ENCODE results near the gene GRM7.
"Not testable (repeated sequence)": the region's sequence is repeated elsewhere in the genome, so short reads cannot be mapped to it uniquely, and the experiment has no call there.

The GRM7 gene

GRCh38 chr3:6860954-6861624 is at the start of gene GRM7:
GRM7 (plus strand) TSS chr3:6861115.
- DNase-seq (ENCODE audit: low read depth in 2 of 2), result no peak

- DNase-seq (ENCODE audit: low read depth in 2 of 2), result no peak
Observed at GRCh38 chr3:6821411-6821810, 39.5 kb upstream of the GRM7 start.

- DNase-seq (ENCODE audit: low read depth in 2 of 2), result no peak
Observed at GRCh38 chr3:6825524-6825923, 35.4 kb upstream of the GRM7 start.

- DNase-seq (ENCODE audit: low read depth in 2 of 2), result no peak
Observed at GRCh38 chr3:6827453-6827852, 33.5 kb upstream of the GRM7 start.

DNA sequence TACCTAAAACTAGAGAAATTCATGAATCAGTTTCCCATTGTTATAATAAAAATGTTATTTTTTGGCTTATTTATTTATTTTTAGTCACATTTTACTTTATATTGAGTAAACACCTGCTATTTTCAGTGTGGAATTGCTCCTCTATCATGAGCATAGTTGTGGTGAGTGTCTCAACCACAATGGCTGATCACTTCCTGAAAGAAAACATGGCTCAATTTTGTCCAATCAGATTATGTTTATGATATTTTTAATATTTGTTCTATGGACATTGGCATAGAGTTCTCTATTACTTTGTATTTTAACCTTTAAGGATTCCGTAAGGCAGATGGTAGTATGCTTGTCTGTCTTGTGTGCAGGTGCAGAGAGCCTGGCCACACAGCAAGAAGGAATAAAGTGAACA is 16.2 kb upstream of the GRM7 start:
- no peak for DNase-seq (ENCODE audit: low read depth in 2 of 2)

GRCh38 chr3:6854184-6854583 is 6.7 kb upstream of the GRM7 start:
- no peak for DNase-seq (ENCODE audit: low read depth in 2 of 2)

DNA sequence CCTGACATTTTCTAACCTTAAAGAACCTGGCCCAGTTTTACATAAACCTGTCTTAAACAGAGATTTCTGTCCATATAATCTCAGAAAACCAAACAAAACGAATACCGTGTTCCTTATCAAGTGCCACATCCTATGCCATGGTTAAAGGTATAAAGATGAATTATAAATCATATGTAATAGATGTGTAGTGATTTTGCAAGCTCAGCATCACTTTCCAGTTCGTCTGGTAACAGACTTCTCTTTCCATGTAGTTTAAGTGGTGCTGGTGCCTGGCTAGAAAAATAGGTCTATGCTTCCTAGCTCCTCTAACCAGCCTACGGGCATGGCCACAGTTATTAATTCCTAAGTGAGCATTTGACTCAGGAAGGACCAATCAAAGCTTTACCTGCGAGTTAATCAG is 3.4 kb upstream of the GRM7 start:
- DNase-seq (ENCODE audit: low read depth in 2 of 2), result no peak

DNA sequence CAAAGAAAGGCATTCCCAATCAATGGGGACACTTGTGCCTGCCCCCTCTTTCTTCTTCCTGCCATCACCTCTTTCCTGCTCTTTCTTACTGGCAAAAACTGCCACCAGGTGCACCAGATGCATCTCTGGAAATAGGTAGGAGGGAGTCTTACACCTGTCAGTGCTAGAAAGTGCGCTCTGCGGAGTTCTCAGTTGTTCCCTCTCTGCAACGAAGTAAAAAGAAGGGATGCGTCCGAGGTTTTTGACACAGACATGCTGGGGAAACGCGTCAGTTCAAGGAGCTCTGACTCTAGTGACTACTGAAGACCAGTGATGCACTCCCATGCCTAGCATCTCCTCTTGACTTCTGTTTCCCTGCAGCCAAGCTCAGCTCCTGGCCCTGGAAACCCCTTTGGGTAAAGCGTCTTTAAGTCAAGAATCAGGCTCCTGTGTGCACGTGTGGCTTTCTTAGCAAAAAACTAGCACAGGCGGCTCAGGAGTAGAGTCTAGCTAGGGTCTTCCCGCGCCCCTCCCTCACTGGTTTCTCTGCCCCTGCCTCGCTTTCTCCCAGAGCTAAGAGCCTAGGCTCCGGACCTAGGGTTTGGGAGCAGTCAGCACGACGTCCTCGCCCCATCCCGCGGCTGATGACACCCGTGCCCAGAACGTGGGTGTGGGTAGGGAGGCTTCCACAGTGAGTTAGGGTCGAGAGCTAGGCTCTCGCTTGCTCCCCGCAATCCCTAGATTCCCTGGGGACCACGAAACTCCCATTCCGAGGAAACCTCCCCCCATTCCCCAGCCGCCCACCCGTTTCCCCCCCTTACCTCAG is 564 bp upstream of the GRM7 start:
- no peak for DNase-seq (ENCODE audit: low read depth in 2 of 2)

- no peak for DNase-seq (ENCODE audit: low read depth in 2 of 2)
Observed at GRCh38 chr3:6861625-6862000, 698 bp downstream of the GRM7 start.

- no peak for DNase-seq (ENCODE audit: low read depth in 2 of 2)
Observed at GRCh38 chr3:6862041-6862879, 1.3 kb downstream of the GRM7 start.

DNA sequence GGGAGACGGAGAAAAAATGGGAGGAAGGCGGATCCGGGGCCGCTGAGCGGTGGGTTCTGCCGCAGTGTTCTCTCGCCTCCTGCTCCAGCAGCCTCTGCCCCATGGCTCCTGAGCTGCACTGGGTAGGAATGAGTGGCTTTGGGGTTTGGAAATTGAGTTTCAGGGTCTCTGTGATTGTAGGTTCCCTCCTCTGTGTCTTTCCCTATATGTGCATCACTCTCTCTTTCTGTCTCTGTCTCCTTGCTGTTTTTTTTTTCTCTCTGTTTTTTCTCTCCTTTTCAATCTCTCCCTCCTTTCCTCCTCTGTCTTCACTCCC is 1.9 kb downstream of the GRM7 start:
- DNase-seq (ENCODE audit: low read depth in 2 of 2), result no peak

DNA sequence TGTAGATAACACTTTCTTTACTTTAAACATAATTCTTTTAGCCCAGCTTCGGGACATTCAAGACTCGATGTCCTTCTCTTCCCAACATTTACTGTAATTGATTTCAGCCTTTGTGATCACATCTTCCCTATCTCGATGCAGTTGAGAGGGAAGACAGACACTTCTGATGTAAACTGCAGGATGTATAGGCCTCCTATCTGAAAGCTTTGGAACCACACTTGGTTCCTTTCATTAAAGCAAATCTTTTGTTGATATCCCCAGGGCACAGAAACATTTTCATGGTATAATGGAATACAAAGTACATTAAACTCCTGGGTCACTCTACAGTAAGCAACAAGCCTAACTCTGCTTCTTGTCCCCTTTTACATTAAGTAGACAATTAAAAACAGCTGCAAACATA is 6.4 kb downstream of the GRM7 start:
- no peak for DNase-seq (ENCODE audit: low read depth in 2 of 2)

DNA sequence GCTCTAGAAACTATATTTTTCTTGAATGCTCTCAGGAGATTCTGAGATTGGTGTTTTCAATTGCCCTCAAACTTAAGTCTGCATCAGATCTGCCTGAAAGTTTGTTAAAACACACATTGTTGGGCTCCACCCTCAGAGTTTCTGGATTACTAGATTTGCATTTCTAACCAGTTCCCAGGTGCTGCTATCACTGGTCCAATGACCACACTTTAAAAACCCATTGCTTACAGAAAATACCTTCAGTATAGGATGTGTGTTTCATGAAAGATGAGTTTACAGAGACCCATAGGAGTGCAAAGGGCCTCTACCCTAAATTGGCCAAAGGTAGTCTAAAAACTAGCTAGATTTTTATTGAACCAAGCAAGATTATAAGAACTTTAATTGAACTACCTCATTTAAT is 17.8 kb downstream of the GRM7 start:
- no peak for DNase-seq (ENCODE audit: low read depth in 2 of 2)

DNA sequence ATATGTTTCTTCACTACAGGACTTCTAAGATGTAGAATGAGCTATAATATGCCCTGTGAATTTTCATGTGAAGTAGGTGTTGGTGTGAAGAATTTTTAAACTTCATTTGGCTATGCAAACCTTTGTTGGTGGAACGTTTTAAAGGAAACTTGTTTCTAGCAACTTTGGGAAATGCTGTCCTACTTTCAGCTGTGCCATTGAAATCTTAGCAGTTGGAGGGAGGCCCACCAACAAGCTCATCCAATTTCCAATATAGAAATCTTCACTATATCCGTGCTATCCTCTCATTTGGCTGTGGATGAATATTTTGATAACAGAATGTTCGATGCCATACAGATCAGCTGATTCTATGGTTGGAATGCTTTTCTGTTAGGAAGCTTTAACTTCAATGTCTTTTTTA is 51.3 kb downstream of the GRM7 start:
- DNase-seq (ENCODE audit: low read depth in 2 of 2), result no peak

GRCh38 chr3:6915898-6916297 is 55.0 kb downstream of the GRM7 start:
- no peak for DNase-seq (ENCODE audit: low read depth in 2 of 2)

DNA sequence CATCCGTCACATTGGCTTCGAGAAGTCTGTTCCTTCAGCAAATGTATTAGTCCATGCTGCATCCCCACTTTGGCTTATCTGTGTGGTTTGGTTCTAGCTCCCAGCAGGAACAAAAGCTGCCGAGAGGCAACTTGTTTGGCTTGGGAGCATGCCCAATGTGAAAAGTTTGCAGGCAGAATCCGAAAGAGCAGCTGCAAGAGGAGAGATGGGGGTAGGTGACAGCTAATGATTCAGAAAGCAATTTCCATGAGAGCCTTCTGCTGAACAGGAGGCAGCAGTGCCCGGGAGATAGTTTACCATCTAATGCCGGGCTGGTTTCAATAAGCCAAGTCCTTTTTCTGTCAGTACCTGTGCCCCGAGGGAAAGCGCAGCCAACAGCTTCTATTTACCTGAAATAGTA is 60.2 kb downstream of the GRM7 start:
- no peak for DNase-seq (ENCODE audit: low read depth in 2 of 2)

DNA sequence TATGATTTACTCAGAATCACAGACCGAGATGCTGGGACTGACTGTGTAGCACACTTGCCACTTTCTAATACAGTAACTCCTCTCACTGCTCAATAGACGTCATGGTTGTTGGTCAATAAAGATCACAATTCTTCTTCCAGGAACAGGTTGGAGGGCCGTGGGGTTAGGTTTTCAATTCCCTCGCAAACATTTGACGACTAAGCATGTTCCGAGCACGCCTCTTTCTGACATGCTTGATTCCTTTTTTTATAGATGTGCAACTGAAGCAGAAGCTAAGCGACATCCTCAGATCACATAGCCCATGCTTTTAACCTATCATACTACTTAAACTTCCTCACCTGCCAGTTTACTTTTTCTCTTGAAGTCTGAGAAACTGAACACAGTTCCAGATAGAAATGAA is 61.0 kb downstream of the GRM7 start:
- DNase-seq (ENCODE audit: low read depth in 2 of 2), result no peak

GRCh38 chr3:6928064-6928463 is 67.1 kb downstream of the GRM7 start:
- DNase-seq (ENCODE audit: low read depth in 2 of 2), result no peak

- DNase-seq (ENCODE audit: low read depth in 2 of 2), result no peak
Observed at GRCh38 chr3:6929918-6930317, 69.0 kb downstream of the GRM7 start.

GRCh38 chr3:6935418-6935817 is 74.5 kb downstream of the GRM7 start:
- not testable (repeated sequence) for DNase-seq (ENCODE audit: low read depth in 2 of 2)

GRCh38 chr3:6935970-6936369 is 75.1 kb downstream of the GRM7 start:
- DNase-seq (ENCODE audit: low read depth in 2 of 2), result no peak

DNA sequence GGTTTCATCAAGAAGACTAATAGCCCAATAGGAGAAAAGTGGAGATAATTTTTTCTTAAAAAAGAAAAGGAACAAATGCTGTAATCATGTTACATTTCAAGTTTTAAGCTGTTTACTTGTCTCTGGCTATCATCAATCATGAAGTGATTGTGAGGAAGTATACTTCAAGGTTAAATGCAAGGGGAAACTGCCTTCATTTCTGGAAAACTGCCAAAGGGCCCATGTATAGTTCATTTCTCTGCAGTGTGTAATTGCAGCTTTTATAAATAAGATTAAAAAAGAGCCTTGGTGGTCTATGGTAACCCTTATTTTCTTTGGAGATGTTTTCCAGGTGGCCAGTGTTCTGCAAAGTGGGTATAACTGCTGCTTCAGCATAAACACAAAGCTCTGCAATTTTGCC is 101.9 kb downstream of the GRM7 start:
- DNase-seq (ENCODE audit: low read depth in 2 of 2), result no peak

DNA sequence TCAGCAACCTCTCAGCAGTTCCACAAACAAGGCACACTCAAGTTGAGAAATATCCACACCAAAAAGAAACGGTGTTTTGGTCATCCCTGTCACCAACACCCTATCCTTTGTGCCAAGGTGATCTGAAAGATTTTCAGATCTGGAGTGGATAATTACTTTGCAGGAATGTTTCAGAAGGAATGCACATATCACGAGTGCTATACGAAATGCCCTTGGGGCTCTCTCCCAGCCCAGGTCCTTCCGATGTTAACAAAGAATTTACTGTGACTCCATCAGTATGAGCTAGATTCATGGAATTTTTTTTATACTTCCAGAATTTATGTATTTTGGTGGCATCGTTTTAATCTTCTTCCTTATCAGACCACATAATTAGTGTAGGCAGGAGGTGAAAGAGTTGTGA is 105.0 kb downstream of the GRM7 start:
- no peak for DNase-seq (ENCODE audit: low read depth in 2 of 2)
